SK-N-SH (cell line): Measurements from ENCODE around the gene C22orf15. TPM values are rescaled to one million over a fixed set of nuclear protein-coding genes. Genes with fewer than 3 reads are reported as not detected.

ENCODE experiments used
- CTCF ChIA-PET: fragments of 300-600, 350-600 bp; formaldehyde crosslinking; extraction: SDS; loops from one replicate; lab custom pipeline; 2021; lab: Yijun Ruan, JAX
- POLR2A ChIA-PET: fragments of 350-600 bp; sonication (Branson Sonifier 250); formaldehyde crosslinking; extraction: SDS; loops from one replicate; lab custom pipeline; 2020; ENCODE audit warnings: antibody characterized with exemption, inconsistent platforms; lab: Yijun Ruan, JAX
- DNase-seq: peaks from one replicate; pipeline ENCODE4 v3.0.0; 2012
- H2AFZ ChIP-seq: fragments of 200-600 bp; sonication (generic); 2 replicates; pipeline ENCODE4 v1.8.1; 2016; ENCODE audit warnings: antibody characterized with exemption, mild to moderate bottlenecking, low read depth
- H3F3A ChIP-seq: fragments of 200-600 bp; sonication (generic); replicated peaks from 2 replicates; pipeline ENCODE3; 2016; ENCODE audit warnings: antibody characterized with exemption, mild to moderate bottlenecking; ENCODE audit not compliant: insufficient read depth
- H3K27ac ChIP-seq, 2 experiments: fragments of 200-500 bp in 1 of 2; fragments of 200-600 bp in 1 of 2; sonication (Bioruptor generic) in 1 of 2; sonication (generic), shearing (Covaris generic) in 1 of 2; 2 replicates each; pipeline versions ENCODE4 v1.5.1 to v1.6.1; 2014 to 2016; ENCODE audit warnings: low read depth in 2 of 2, inconsistent platforms in 1 of 2, low read length in 1 of 2, mild to moderate bottlenecking in 1 of 2, mixed read lengths in 1 of 2
- H3K27me3 ChIP-seq: fragments of 200-600 bp; sonication (generic), shearing (Covaris generic); 2 replicates; pipeline ENCODE4 v1.6.1; 2016; ENCODE audit warnings: mixed run types; ENCODE audit not compliant: insufficient read depth
- H3K36me3 ChIP-seq, 2 experiments: fragments of 200-500 bp in 1 of 2; fragments of 200-600 bp in 1 of 2; sonication (Bioruptor generic) in 1 of 2; sonication (generic) in 1 of 2; replicated peaks in 1 of 2; 2 replicates each; pipeline versions ENCODE3 to v1.5.1; 2014 to 2016; ENCODE audit warnings: low read length in 1 of 2, mild to moderate bottlenecking in 1 of 2; ENCODE audit not compliant: insufficient read depth in 2 of 2, control insufficient read depth in 1 of 2
- H3K4me1 ChIP-seq, 2 experiments: fragments of 200-500 bp in 1 of 2; fragments of 200-600 bp in 1 of 2; sonication (Bioruptor generic) in 1 of 2; sonication (generic), shearing (Covaris generic) in 1 of 2; 2 replicates each; pipeline versions ENCODE4 v1.5.1 to v1.6.1; 2014 to 2016; ENCODE audit warnings: low read depth in 1 of 2, low read length in 1 of 2, mixed run types in 1 of 2; ENCODE audit not compliant: insufficient read depth in 2 of 2, control insufficient read depth in 1 of 2
- H3K4me2 ChIP-seq: fragments of 200-600 bp; sonication (generic), shearing (Covaris generic); 2 replicates; pipeline ENCODE4 v1.6.1; 2017; ENCODE audit warnings: mixed run types
- H3K4me3 ChIP-seq, 2 experiments: fragments of 200-500 bp in 1 of 2; fragments of 200-600 bp in 1 of 2; sonication (Bioruptor generic) in 1 of 2; sonication (generic), shearing (Covaris generic) in 1 of 2; 2 replicates each; pipeline versions ENCODE4 v1.5.1 to v1.8.1; 2014 to 2016; ENCODE audit warnings: low read depth in 2 of 2, inconsistent platforms in 1 of 2, low read length in 1 of 2, mild to moderate bottlenecking in 1 of 2, mixed read lengths in 1 of 2, moderate library complexity in 1 of 2
- H3K79me2 ChIP-seq: fragments of 200-600 bp; sonication (generic); 2 replicates; pipeline ENCODE4 v1.8.1; 2017; ENCODE audit warnings: mild to moderate bottlenecking; ENCODE audit not compliant: insufficient read depth
- H3K9ac ChIP-seq: fragments of 200-600 bp; sonication (generic); 2 replicates; pipeline ENCODE4 v1.6.1; 2017; ENCODE audit warnings: mixed run types
- H3K9me2 ChIP-seq: fragments of 200-600 bp; sonication (generic); 2 replicates; pipeline ENCODE4 v1.6.1; 2017; ENCODE audit warnings: mixed run types
- H3K9me3 ChIP-seq: fragments of 200-600 bp; sonication (generic); 2 replicates; pipeline ENCODE4 v1.6.1; 2017; ENCODE audit warnings: mixed run types, mild to moderate bottlenecking, moderate library complexity
- H4K20me1 ChIP-seq: fragments of 200-600 bp; sonication (generic); 2 replicates; pipeline ENCODE4 v1.6.1; 2017; ENCODE audit warnings: mild to moderate bottlenecking, mixed run types; ENCODE audit not compliant: insufficient read depth
- ELF1 ChIP-seq: IDR thresholded peaks from 2 replicates; pipeline ENCODE4 v1.4.0; 2012
- EP300 ChIP-seq, 2 experiments: IDR thresholded peaks; 2 replicates each; pipeline versions ENCODE4 v1.4.0 to v1.6.1; 2012; ENCODE audit warnings: borderline replicate concordance in 1 of 2, low read depth in 1 of 2, low read length in 1 of 2
- FOSL2 ChIP-seq: IDR thresholded peaks from 2 replicates; pipeline ENCODE4 v1.4.0; 2012; ENCODE audit warnings: low read depth, mild to moderate bottlenecking, moderate library complexity, borderline replicate concordance
- FOXM1 ChIP-seq: IDR thresholded peaks from 2 replicates; pipeline ENCODE4 v1.4.0; 2012; ENCODE audit warnings: low read depth, mild to moderate bottlenecking
- JUND ChIP-seq: IDR thresholded peaks from 2 replicates; pipeline ENCODE4 v1.4.0; 2012
- NFIC ChIP-seq: IDR thresholded peaks from 2 replicates; pipeline ENCODE4 v1.4.0; 2012; ENCODE audit warnings: borderline replicate concordance
- NRF1 ChIP-seq: IDR thresholded peaks from 2 replicates; pipeline ENCODE4 v1.6.1; 2012; ENCODE audit warnings: low read depth, mild to moderate bottlenecking, low read length
- POLR2AphosphoS5 ChIP-seq: IDR thresholded peaks from 2 replicates; pipeline ENCODE4 v1.6.1; 2012; ENCODE audit warnings: low read depth, low read length
- SMC3 ChIP-seq: IDR thresholded peaks from 2 replicates; pipeline ENCODE4 v1.6.1; 2012; ENCODE audit warnings: low read depth, low read length, improper control_type of control experiment
- TAF1 ChIP-seq: IDR thresholded peaks from 2 replicates; pipeline ENCODE4 v1.6.1; 2012; ENCODE audit warnings: low read depth, mild to moderate bottlenecking, low read length, moderate library complexity, borderline replicate concordance
- TEAD4 ChIP-seq: IDR thresholded peaks from 2 replicates; pipeline ENCODE4 v1.4.0; 2012; ENCODE audit warnings: mild to moderate bottlenecking, borderline replicate concordance; ENCODE audit not compliant: insufficient read depth
- WGBS: methylation state at CpG from one replicate; pipeline ENCODE4 v1.1.6; 2017; ENCODE audit warnings: low lambda C conversion rate; 5-methylcytosine and 5-hydroxymethylcytosine counted together
- polyA plus RNA-seq, 3 experiments: library from polyadenylated mRNA; depleted of rRNA; stranded (reverse); fragments of >200 nt; gene quantifications; 2 replicates each; pipeline ENCODE4 v1.2.3, GENCODE V29; 2012
- TF ChIP-seq, protein P1 (sequence below): IDR thresholded peaks from 2 replicates; pipeline ENCODE4 v1.6.1; 2012; ENCODE audit warnings: mild to moderate bottlenecking, low read depth, low read length, moderate library complexity
- TF ChIP-seq, protein P2 (sequence below): IDR thresholded peaks from 2 replicates; pipeline ENCODE4 v1.4.0; 2012; ENCODE audit warnings: low read depth
- TF ChIP-seq, protein P3 (sequence below): IDR thresholded peaks from 2 replicates; pipeline ENCODE4 v1.4.0; 2012; ENCODE audit warnings: low read depth, borderline replicate concordance
- TF ChIP-seq, protein P4 (sequence below): fragments of 150-350 bp; IDR thresholded peaks from 2 replicates; pipeline ENCODE4 v1.6.1; 2017; ENCODE audit warnings: antibody characterized with exemption, low read length, low read depth, borderline replicate concordance

The C22orf15 gene
- polyA plus RNA-seq, 1 of the 3 experiments (the other 2 are of a cell fraction): 1.6 TPM

DNA sequence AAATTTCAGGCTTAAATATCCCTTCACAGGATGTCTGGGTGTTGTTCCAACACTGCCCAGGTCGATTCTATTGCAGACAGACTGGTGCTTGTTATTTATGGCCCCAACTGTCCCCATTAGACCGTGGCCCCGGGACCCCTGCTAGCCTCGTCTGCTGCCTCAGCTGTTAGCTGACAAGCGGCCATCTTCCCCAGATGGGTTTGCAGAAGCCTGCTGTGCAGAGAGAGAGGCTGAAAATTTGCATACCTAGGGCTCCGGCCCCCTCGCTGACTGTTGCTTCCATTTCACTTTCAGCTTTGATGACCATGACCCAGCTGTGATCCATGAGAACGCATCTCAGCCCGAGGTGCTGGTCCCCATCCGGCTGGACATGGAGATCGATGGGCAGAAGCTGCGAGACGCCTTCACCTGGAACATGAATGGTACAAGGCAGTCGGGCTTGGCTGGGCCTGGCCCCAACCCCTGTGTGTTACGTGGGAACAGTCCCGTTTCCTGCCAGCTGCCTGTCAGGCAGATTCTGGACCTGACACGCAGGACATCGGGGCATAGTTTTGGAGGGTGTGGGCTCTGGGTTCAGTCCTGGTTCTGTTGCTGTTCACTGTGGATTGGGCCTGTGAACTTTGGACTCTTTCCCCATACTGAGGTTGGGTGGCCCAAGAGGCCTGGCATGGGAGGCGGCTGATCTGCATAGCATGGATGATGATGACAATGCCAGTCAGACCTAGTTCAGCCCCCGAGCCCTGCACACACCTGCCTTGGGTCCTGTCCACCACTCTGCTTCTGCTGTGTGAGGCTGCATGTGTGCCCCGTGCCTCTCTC, 40.4 kb downstream of the C22orf15 start:
- 89% methylated on average over 19 of the region's 21 CpGs for WGBS
- Histone ChIP-seq H3K9me3 (no peaks in the 10 kb centered on the region), H3K79me2 (no peaks in the 10 kb centered on the region), H3K4me1 (no peaks in the 10 kb centered on the region), H3F3A (no peaks in the 10 kb centered on the region), H3K4me2 (no peak overlapping the region), H3K9ac (no peak overlapping the region), H3K27ac (no peak overlapping the region), H4K20me1 (no peaks in the 10 kb centered on the region), H3K4me3 (no peak overlapping the region), H3K27me3 (no peaks in the 10 kb centered on the region), H2AFZ (no peak overlapping the region), H3K36me3 (peaks cover 46 to 60% of the 10 kb centered on the region in 2 experiments), H3K9me2 (no peaks in the 10 kb centered on the region)
- CTCF ChIA-PET: interaction anchor here (0.7 kb wide), 1 partner anchor 47 kb away, joined by 3 read pairs; no protein-coding TSS in a partner anchor
- POLR2A ChIA-PET: no interaction called here
- DNase-seq: no peak
- no peak for TF ChIP-seq POLR2AphosphoS5
- TF ChIP-seq NRF1: no peak
- no peak for TF ChIP-seq FOXM1
- TF ChIP-seq, protein P1, sequence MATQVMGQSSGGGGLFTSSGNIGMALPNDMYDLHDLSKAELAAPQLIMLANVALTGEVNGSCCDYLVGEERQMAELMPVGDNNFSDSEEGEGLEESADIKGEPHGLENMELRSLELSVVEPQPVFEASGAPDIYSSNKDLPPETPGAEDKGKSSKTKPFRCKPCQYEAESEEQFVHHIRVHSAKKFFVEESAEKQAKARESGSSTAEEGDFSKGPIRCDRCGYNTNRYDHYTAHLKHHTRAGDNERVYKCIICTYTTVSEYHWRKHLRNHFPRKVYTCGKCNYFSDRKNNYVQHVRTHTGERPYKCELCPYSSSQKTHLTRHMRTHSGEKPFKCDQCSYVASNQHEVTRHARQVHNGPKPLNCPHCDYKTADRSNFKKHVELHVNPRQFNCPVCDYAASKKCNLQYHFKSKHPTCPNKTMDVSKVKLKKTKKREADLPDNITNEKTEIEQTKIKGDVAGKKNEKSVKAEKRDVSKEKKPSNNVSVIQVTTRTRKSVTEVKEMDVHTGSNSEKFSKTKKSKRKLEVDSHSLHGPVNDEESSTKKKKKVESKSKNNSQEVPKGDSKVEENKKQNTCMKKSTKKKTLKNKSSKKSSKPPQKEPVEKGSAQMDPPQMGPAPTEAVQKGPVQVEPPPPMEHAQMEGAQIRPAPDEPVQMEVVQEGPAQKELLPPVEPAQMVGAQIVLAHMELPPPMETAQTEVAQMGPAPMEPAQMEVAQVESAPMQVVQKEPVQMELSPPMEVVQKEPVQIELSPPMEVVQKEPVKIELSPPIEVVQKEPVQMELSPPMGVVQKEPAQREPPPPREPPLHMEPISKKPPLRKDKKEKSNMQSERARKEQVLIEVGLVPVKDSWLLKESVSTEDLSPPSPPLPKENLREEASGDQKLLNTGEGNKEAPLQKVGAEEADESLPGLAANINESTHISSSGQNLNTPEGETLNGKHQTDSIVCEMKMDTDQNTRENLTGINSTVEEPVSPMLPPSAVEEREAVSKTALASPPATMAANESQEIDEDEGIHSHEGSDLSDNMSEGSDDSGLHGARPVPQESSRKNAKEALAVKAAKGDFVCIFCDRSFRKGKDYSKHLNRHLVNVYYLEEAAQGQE: no peak
- no peak for TF ChIP-seq ELF1
- TF ChIP-seq FOSL2: no peak
- TF ChIP-seq, protein P2, sequence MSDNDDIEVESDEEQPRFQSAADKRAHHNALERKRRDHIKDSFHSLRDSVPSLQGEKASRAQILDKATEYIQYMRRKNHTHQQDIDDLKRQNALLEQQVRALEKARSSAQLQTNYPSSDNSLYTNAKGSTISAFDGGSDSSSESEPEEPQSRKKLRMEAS: no peak
- TF ChIP-seq, protein P3, sequence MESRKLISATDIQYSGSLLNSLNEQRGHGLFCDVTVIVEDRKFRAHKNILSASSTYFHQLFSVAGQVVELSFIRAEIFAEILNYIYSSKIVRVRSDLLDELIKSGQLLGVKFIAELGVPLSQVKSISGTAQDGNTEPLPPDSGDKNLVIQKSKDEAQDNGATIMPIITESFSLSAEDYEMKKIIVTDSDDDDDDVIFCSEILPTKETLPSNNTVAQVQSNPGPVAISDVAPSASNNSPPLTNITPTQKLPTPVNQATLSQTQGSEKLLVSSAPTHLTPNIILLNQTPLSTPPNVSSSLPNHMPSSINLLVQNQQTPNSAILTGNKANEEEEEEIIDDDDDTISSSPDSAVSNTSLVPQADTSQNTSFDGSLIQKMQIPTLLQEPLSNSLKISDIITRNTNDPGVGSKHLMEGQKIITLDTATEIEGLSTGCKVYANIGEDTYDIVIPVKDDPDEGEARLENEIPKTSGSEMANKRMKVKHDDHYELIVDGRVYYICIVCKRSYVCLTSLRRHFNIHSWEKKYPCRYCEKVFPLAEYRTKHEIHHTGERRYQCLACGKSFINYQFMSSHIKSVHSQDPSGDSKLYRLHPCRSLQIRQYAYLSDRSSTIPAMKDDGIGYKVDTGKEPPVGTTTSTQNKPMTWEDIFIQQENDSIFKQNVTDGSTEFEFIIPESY: no peak
- TF ChIP-seq JUND: no peak
- no peak for TF ChIP-seq TEAD4

DNA sequence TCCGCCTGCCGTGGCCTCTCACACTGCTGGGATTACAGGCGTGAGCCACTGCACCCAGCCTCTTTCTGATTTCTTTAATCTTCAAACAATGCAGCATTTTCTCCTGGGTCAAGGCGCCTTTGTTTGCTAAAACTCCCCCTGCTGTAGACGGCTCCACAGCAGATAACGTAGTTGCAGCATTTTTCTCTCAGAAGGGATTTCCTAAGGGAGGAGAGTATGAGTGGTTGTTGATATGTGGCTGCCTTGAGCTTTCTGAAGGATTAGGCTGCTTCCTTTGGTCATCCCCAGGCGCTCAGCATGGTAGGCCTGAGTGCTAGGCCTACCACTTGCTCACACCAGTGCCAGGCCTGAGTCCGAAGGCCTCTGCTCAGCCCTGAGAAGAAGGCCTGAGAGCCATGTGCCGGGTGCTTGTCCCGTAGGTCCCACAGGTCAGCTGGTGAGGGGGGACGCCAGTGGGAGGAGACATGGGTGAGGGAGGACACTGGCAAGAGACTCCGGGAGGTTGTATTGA, 42.0 kb downstream of the C22orf15 start:
- no peak overlapping the region for H2AFZ ChIP-seq
- no peak overlapping the region for H3K9ac ChIP-seq
- POLR2A ChIA-PET: no interaction called here
- H3K9me2 ChIP-seq: no peaks in the 10 kb centered on the region
- 94% methylated on average over 10 of the region's 12 CpGs for WGBS
- no peak for DNase-seq
- CTCF ChIA-PET: interaction anchor here (1.5 kb wide), 1 partner anchor 45 kb away, joined by 7 read pairs; no protein-coding TSS in a partner anchor
- no peaks in the 10 kb centered on the region for H3K79me2 ChIP-seq
- no peaks in the 10 kb centered on the region for H4K20me1 ChIP-seq
- H3K9me3 ChIP-seq: no peaks in the 10 kb centered on the region
- no peaks in the 10 kb centered on the region for H3F3A ChIP-seq
- H3K4me1 ChIP-seq: no peaks in the 10 kb centered on the region
- no peaks in the 10 kb centered on the region for H3K27me3 ChIP-seq
- peaks cover 46 to 58% of the 10 kb centered on the region in 2 experiments for H3K36me3 ChIP-seq
- H3K4me2 ChIP-seq: no peak overlapping the region
- H3K27ac ChIP-seq: no peak overlapping the region
- no peak overlapping the region for H3K4me3 ChIP-seq
- no peak for TF ChIP-seq TEAD4
- no peak for TF ChIP-seq EP300 (IDR thresholded peaks at IDR 0.05; ENCODE audit: borderline replicate concordance in 1 of 2, low read depth in 1 of 2, low read length in 1 of 2)
- TF ChIP-seq SMC3: no peak
- TF ChIP-seq, protein P4, sequence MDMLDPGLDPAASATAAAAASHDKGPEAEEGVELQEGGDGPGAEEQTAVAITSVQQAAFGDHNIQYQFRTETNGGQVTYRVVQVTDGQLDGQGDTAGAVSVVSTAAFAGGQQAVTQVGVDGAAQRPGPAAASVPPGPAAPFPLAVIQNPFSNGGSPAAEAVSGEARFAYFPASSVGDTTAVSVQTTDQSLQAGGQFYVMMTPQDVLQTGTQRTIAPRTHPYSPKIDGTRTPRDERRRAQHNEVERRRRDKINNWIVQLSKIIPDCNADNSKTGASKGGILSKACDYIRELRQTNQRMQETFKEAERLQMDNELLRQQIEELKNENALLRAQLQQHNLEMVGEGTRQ: no peak
- TF ChIP-seq, protein P1: no peak
- TF ChIP-seq TAF1: no peak
- TF ChIP-seq NFIC: no peak
